ENCODE results near the gene VSIG10. TPM values are rescaled to one million over a fixed set of nuclear protein-coding genes. Genes with fewer than 3 reads are reported as not detected.

Gene VSIG10
- total RNA-seq, 1 donor from 2014 or later: 33.8 TPM

- Mint-ChIP-seq H3K27me3 (no peaks in the 10 kb centered on the region), H3K27ac (no peak overlapping the region), H3K4me1 (ENCODE audit: low read depth) (peaks cover 18% of the 10 kb centered on the region), H3K36me3 (ENCODE audit: insufficient read depth) (peaks cover 4% of the 10 kb centered on the region), H3K4me3 (ENCODE audit: low read depth) (no peak overlapping the region), H3K9me3 (ENCODE audit: low read depth) (no peaks in the 10 kb centered on the region)
- TF ChIP-seq, protein P1, sequence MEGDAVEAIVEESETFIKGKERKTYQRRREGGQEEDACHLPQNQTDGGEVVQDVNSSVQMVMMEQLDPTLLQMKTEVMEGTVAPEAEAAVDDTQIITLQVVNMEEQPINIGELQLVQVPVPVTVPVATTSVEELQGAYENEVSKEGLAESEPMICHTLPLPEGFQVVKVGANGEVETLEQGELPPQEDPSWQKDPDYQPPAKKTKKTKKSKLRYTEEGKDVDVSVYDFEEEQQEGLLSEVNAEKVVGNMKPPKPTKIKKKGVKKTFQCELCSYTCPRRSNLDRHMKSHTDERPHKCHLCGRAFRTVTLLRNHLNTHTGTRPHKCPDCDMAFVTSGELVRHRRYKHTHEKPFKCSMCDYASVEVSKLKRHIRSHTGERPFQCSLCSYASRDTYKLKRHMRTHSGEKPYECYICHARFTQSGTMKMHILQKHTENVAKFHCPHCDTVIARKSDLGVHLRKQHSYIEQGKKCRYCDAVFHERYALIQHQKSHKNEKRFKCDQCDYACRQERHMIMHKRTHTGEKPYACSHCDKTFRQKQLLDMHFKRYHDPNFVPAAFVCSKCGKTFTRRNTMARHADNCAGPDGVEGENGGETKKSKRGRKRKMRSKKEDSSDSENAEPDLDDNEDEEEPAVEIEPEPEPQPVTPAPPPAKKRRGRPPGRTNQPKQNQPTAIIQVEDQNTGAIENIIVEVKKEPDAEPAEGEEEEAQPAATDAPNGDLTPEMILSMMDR (IDR thresholded peaks at IDR 0.05; ENCODE audit: unreplicated experiment): no peak
- no peak for DNase-seq (ENCODE audit: low spot score, unreplicated experiment)
Observed at GRCh38 chr12:118124333-118124874, 20.6 kb upstream of the VSIG10 start.

- peaks cover 21% of the 10 kb centered on the region for H3K4me1 Mint-ChIP-seq (ENCODE audit: low read depth)
- H3K9me3 Mint-ChIP-seq (ENCODE audit: low read depth): no peaks in the 10 kb centered on the region
- DNase-seq (ENCODE audit: low spot score, unreplicated experiment): no peak
- peaks cover 4% of the 10 kb centered on the region for H3K36me3 Mint-ChIP-seq (ENCODE audit: insufficient read depth)
- H3K4me3 Mint-ChIP-seq (ENCODE audit: low read depth): no peak overlapping the region
- H3K27me3 Mint-ChIP-seq: no peaks in the 10 kb centered on the region
- TF ChIP-seq, protein P1 (IDR thresholded peaks at IDR 0.05; ENCODE audit: unreplicated experiment): no peak
- no peak overlapping the region for H3K27ac Mint-ChIP-seq
Observed at GRCh38 chr12:118122264-118122663, 18.5 kb upstream of the VSIG10 start.

- Mint-ChIP-seq H3K27me3 (no peaks in the 10 kb centered on the region), H3K4me3 (ENCODE audit: low read depth) (no peak overlapping the region), H3K9me3 (ENCODE audit: low read depth) (no peaks in the 10 kb centered on the region), H3K4me1 (ENCODE audit: low read depth) (peaks cover 21% of the 10 kb centered on the region), H3K36me3 (ENCODE audit: insufficient read depth) (peaks cover 6% of the 10 kb centered on the region), H3K27ac (peak overlapping the region; percentile 14)
- DNase-seq (ENCODE audit: low spot score, unreplicated experiment): peak; percentile 45
- TF ChIP-seq, protein P1 (IDR thresholded peaks at IDR 0.05; ENCODE audit: unreplicated experiment): peak; percentile 75
Observed at GRCh38 chr12:118120579-118121363, 17.0 kb upstream of the VSIG10 start.

DNA sequence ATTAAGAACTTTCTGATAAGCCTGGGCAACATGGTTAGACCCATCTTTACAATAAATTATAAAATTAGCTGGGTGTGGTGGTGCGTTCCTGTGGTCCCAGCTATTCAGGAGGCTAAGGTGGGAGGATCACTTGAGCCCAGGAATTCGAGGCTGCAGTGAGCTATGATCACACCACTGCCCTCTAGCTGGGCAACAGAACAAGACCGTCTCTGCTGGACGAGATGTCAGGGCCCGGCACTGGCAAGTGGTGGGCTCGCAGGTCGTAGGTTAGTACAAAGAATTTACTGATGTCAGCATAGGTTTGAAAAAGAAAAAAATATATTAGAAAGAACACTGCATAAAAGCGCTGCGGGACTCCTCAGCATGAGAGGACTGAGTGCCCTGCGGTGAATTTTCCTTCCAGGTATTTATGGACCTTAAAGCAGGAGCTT, 15.7 kb upstream of the VSIG10 start:
- TF ChIP-seq, protein P1 (IDR thresholded peaks at IDR 0.05; ENCODE audit: unreplicated experiment): no peak
- no peak for DNase-seq (ENCODE audit: low spot score, unreplicated experiment)
- Mint-ChIP-seq H3K9me3 (ENCODE audit: low read depth) (peaks cover 5% of the 10 kb centered on the region), H3K4me3 (ENCODE audit: low read depth) (no peak overlapping the region), H3K4me1 (ENCODE audit: low read depth) (peaks cover 16% of the 10 kb centered on the region), H3K27ac (no peak overlapping the region), H3K36me3 (ENCODE audit: insufficient read depth) (peaks cover 7% of the 10 kb centered on the region), H3K27me3 (no peaks in the 10 kb centered on the region)

DNA sequence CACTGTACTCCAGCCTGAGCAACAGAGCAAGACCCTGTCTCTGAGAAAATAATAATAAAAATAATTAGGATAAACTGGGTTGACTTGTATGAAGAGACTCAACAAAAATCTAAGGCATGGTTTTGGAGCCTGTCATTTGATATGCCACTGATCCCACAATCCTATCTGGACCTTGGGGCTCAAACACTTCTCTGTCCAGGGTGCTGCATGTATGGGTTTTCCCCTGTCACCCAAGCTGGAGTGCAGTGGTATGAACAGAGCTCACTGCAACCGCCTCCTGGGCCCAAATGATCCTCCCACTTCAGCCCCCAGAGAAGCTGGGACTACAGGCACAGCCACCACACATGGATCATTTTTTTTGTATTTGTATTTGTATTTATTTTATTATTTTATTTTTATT, 5.3 kb upstream of the VSIG10 start:
- H3K27ac Mint-ChIP-seq: no peak overlapping the region
- H3K4me1 Mint-ChIP-seq (ENCODE audit: low read depth): peaks cover 8% of the 10 kb centered on the region
- H3K36me3 Mint-ChIP-seq (ENCODE audit: insufficient read depth): no peaks in the 10 kb centered on the region
- no peak overlapping the region for H3K4me3 Mint-ChIP-seq (ENCODE audit: low read depth)
- no peaks in the 10 kb centered on the region for H3K9me3 Mint-ChIP-seq (ENCODE audit: low read depth)
- DNase-seq (ENCODE audit: low spot score, unreplicated experiment): no peak
- TF ChIP-seq, protein P1 (IDR thresholded peaks at IDR 0.05; ENCODE audit: unreplicated experiment): no peak
- no peaks in the 10 kb centered on the region for H3K27me3 Mint-ChIP-seq

All from progenitor cell of endocrine pancreas (in vitro differentiated cells).